ENCODE measurements around the gene MYOCD.

The MYOCD gene

DNA sequence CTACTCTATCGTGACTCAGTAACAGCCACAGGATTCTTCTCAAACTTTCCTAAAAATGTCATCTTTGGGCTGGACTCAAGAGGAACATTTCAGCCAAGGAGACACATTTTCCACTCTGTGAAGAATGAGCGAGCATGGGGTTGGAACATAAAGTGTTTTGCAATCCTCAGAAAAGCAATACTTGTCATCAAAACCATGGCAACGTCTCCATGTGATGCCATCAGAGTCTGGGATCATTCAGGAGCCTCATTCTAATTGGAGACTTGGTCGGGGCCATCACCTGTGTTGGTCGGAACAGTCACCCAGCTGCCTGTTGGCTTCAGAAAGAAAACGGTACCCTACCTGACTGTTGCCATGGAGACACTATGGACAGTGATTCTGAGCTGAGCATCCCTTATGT is 25.5 kb downstream of the MYOCD start (continued):
- TF ChIP-seq ZSCAN18 (tag by site-specific recombination; IDR thresholded peaks at IDR 0.05) (no peak), KLF1 (tag by site-specific recombination; IDR thresholded peaks at IDR 0.05) (no peak), SP3 (tag by site-specific recombination; IDR thresholded peaks at IDR 0.05) (no peak), ZNF48 (tag by site-specific recombination; IDR thresholded peaks at IDR 0.05) (no peak), ZNF112 (tag by site-specific recombination; IDR thresholded peaks at IDR 0.05) (no peak)
- TF ChIP-seq, protein P1, sequence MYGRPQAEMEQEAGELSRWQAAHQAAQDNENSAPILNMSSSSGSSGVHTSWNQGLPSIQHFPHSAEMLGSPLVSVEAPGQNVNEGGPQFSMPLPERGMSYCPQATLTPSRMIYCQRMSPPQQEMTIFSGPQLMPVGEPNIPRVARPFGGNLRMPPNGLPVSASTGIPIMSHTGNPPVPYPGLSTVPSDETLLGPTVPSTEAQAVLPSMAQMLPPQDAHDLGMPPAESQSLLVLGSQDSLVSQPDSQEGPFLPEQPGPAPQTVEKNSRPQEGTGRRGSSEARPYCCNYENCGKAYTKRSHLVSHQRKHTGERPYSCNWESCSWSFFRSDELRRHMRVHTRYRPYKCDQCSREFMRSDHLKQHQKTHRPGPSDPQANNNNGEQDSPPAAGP (tag by site-specific recombination; IDR thresholded peaks at IDR 0.05): no peak

GRCh38 chr17:12693640-12694039 is 27.9 kb downstream of the MYOCD start:
- ChIA-PET POLR2A (no interaction called here), CTCF (no interaction called here)
- no peak overlapping the region for H3K4me3 ChIP-seq (ENCODE audit: low read depth, low read length)
- TF ChIP-seq ZBTB8A (tag by site-specific recombination; IDR thresholded peaks at IDR 0.05) (no peak), ZNF362 (tag by site-specific recombination; IDR thresholded peaks at IDR 0.05) (no peak), ZEB2 (tag by site-specific recombination; IDR thresholded peaks at IDR 0.05) (no peak), SETDB1 (IDR thresholded peaks at IDR 0.05; ENCODE audit: insufficient read length, low read length) (no peak)
- no peak overlapping the region for H3K27ac ChIP-seq (ENCODE audit: extremely low read depth, low read depth, low read length)
- H3K4me1 ChIP-seq (ENCODE audit: control insufficient read depth, insufficient read depth, low read length): no peaks in the 10 kb centered on the region
- no peaks in the 10 kb centered on the region for H3K9me3 ChIP-seq (ENCODE audit: control insufficient read depth, insufficient read depth, low read depth, low read length)
- H3K36me3 ChIP-seq (ENCODE audit: control insufficient read depth in 2 of 2, insufficient read depth in 1 of 2, low read length in 2 of 2): no peaks in the 10 kb centered on the region

DNA sequence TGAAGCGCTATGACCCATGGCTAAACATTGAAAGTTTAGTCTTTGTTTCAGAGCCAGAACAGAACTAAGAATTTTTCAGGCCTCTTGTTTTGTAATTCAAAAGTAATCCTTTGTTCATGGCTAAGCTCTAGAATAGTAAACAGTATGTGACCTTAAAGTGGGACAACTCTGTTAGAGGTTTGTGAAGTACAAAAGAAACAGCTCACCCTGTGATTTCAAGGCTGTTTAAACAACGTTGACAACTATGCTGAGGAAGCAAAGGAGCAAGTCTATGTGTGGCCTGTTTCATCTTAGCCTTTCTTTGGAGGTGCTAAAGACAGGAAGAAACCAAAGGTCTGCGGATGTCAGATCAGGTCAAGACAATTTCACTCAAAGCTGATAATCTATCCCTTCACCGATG is 40.4 kb downstream of the MYOCD start:
- POLR2A ChIA-PET: no interaction called here
- H3K4me3 ChIP-seq (ENCODE audit: low read depth, low read length): no peak overlapping the region
- no peaks in the 10 kb centered on the region for H3K4me1 ChIP-seq (ENCODE audit: control insufficient read depth, insufficient read depth, low read length)
- CTCF ChIA-PET: no interaction called here
- H3K27ac ChIP-seq (ENCODE audit: extremely low read depth, low read depth, low read length): no peak overlapping the region
- H3K9me3 ChIP-seq (ENCODE audit: control insufficient read depth, insufficient read depth, low read depth, low read length): no peaks in the 10 kb centered on the region
- H3K36me3 ChIP-seq (ENCODE audit: control insufficient read depth in 2 of 2, insufficient read depth in 1 of 2, low read length in 2 of 2): no peaks in the 10 kb centered on the region
- TF ChIP-seq, protein P2, sequence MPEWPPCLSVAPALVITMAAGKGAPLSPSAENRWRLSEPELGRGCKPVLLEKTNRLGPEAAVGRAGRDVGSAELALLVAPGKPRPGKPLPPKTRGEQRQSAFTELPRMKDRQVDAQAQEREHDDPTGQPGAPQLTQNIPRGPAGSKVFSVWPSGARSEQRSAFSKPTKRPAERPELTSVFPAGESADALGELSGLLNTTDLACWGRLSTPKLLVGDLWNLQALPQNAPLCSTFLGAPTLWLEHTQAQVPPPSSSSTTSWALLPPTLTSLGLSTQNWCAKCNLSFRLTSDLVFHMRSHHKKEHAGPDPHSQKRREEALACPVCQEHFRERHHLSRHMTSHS (tag by site-specific recombination; IDR thresholded peaks at IDR 0.05): no peak
- no peak for TF ChIP-seq ZBTB7A (tag by site-specific recombination; IDR thresholded peaks at IDR 0.05; ENCODE audit: low read depth)
- no peak for TF ChIP-seq ZNF529 (tag by site-specific recombination; IDR thresholded peaks at IDR 0.05; ENCODE audit: insufficient replicate concordance)
- TF ChIP-seq ZNF394 (tag by site-specific recombination; IDR thresholded peaks at IDR 0.05; ENCODE audit: borderline replicate concordance): no peak
- no peak for TF ChIP-seq SP3 (tag by site-specific recombination; IDR thresholded peaks at IDR 0.05)
- no peak for TF ChIP-seq ZSCAN23 (tag by site-specific recombination; IDR thresholded peaks at IDR 0.05)
- TF ChIP-seq TSHZ1 (tag by site-specific recombination; IDR thresholded peaks at IDR 0.05; ENCODE audit: borderline replicate concordance): no peak
- no peak for TF ChIP-seq SP7 (tag by site-specific recombination; IDR thresholded peaks at IDR 0.05)
